ENCODE data around the gene DNAJC2. TPM values are rescaled to one million over a fixed set of nuclear protein-coding genes. Genes with fewer than 3 reads are reported as not detected.
"Not testable (repeated sequence)": the region's sequence is repeated elsewhere in the genome, so short reads cannot be mapped to it uniquely, and the experiment has no call there.

The DNAJC2 gene
- total RNA-seq, 1 donor from 2014 or later = 38.8 TPM

DNA sequence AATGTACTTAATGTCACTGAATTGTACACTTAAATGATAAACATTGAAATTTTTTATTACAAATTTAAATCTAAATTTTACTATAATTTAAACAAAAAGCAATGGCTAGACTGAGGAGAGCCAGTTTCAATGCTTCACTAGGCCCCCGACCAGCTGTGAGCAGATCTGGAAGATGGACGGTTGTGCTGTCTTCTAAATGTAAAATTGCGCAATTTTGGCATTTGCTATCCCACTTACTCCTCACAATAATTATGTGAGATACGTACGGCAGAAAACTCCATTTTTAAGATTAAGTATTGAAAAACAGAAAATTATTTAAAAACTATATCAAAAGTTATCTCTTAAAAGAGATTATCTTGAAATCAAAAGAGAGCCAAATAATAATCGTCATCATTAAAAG is 71.2 kb downstream of the DNAJC2 start:
- DNase-seq (ENCODE audit: low read depth) = not testable (repeated sequence)

DNA sequence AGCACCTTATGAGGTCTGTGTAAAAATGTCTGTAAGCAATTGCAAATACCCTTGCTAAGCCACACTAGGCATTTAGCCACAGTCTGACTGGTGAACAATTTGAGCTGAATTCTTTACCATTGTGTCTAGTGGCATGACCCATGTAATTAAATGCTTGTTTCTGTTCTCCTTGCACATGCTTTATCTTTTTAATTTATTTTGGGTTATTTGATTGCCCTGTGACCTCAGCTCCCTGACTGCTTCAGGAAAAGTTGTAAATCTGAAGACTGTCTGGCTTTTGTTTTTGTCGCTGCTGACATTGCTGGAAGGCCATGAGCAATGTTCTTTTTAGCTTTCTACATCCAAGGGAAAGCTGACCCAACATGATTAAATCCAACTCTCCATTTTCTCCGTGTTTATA is 78.3 kb downstream of the DNAJC2 start:
- not testable (repeated sequence) for DNase-seq (ENCODE audit: low read depth)

GRCh38 chr7:103264054-103264453 is 80.5 kb downstream of the DNAJC2 start:
- peak; percentile 4 for DNase-seq (ENCODE audit: low read depth)

Other genes with a start within 250 kb of the DNAJC2 start
- 8.6 and 10.0 TPM in 2 replicates for gene NAPEPLD, start 195.7 kb downstream of the DNAJC2 start, total RNA-seq
- gene PMPCB, start 47.3 kb downstream of the DNAJC2 start, total RNA-seq = 88.8 and 101 TPM in 2 replicates
- gene PSMC2, start 2.9 kb upstream of the DNAJC2 start, total RNA-seq = 280 and 306 TPM in 2 replicates
- not detected in 2 replicates for gene SLC26A5, start 101.4 kb upstream of the DNAJC2 start, total RNA-seq